Duodenal mucosa (tissue), 2 donors: Measurements from ENCODE around the gene ZNF396.
A peak's percentile ranks its signal among the peaks of the same experiment; 100 is the strongest.

ENCODE experiments used
- H3K27ac ChIP-seq: one replicate; pipeline ENCODE4 v1.7.0; 2013; ENCODE audit warnings: low read depth, low read length
- H3K27me3 ChIP-seq, 2 donors: one replicate each; pipeline ENCODE4 v1.7.0; 2013; ENCODE audit warnings: low read length in 2 of 2, control low read depth in 1 of 2; ENCODE audit not compliant: insufficient read depth in 2 of 2, control insufficient read depth in 1 of 2
- H3K36me3 ChIP-seq, 2 donors: one replicate each; pipeline ENCODE4 v1.7.0; 2013; ENCODE audit warnings: low read length in 2 of 2, control low read depth in 1 of 2; ENCODE audit not compliant: insufficient read depth in 2 of 2, control insufficient read depth in 1 of 2
- H3K4me1 ChIP-seq, 2 donors: one replicate each; pipeline ENCODE4 v1.7.0; 2013; ENCODE audit warnings: low read length in 2 of 2, control low read depth in 1 of 2; ENCODE audit not compliant: insufficient read depth in 2 of 2, control insufficient read depth in 1 of 2
- H3K4me3 ChIP-seq, 2 donors: one replicate each; pipeline ENCODE4 v1.7.0; 2013; ENCODE audit warnings: low read length in 2 of 2, low read depth in 1 of 2
- H3K9ac ChIP-seq, 2 donors: one replicate each; pipeline ENCODE4 v1.7.0; 2013; ENCODE audit warnings: low read length in 2 of 2, low read depth in 1 of 2
- H3K9me3 ChIP-seq, 2 donors: one replicate each; pipeline ENCODE4 v1.7.0; 2013; ENCODE audit warnings: low read length in 2 of 2, control low read depth in 1 of 2; ENCODE audit not compliant: control insufficient read depth in 1 of 2

The ZNF396 gene

DNA sequence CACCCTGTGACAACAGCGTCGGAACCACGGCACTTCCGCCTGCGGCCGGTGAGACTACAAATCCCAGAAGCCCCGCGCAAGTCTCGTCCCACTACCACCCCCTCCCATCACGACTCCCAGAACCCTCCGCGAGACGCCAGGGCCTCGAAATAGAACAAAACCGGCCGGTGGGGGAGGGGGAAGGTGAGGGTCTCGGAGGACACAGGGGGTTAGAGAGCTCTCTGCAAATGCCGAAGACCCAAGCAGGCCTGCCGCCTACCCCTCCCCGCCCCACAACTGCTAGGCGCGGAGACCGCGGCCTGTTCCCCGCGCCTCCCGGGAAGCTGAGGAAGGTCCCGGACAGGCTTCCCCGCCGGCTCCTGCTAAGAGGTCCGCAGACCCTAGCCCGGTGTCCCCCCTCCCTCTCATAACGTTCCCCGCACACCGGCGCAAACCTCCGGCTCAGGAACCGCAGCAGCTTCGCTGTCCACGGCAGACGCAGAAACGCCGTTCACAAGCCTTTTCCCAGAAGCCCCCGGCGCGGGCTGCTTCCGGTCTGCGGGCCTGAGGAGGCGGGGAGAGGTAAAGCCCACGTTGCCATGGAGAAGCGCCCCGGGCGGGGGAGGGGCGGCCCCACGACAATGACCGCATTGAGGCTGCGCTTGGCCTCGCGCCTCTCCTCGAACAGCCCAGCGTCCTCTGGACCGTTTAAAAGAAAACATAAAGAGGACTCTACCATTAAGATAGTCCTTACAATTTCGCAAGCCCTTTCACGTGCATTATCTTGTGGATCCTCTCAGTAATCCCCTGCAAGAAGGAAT lies 33.0 kb downstream of the ZNF396 start, which contains the start of gene ZNF24:
Gene ZNF24, minus strand, starts transcription at position 485 of the 800 bp plus-strand sequence. CDS start 3,770 bp downstream, outside the sequence.
- H3K9ac ChIP-seq: peak within 1 kb of the TSS; percentile 94 to 96
- peaks cover 12 to 15% of the 10 kb centered on the region in 2 donors for H3K36me3 ChIP-seq
- H3K27ac ChIP-seq: peak within 1 kb of the TSS; percentile 96
- H3K4me1 ChIP-seq: peaks cover 8 to 18% of the 10 kb centered on the region in 2 donors
- no peaks in the 10 kb centered on the region for H3K9me3 ChIP-seq
- H3K27me3 ChIP-seq: no peaks in the 10 kb centered on the region
- H3K4me3 ChIP-seq: peak within 1 kb of the TSS; percentile 90 to 93

DNA sequence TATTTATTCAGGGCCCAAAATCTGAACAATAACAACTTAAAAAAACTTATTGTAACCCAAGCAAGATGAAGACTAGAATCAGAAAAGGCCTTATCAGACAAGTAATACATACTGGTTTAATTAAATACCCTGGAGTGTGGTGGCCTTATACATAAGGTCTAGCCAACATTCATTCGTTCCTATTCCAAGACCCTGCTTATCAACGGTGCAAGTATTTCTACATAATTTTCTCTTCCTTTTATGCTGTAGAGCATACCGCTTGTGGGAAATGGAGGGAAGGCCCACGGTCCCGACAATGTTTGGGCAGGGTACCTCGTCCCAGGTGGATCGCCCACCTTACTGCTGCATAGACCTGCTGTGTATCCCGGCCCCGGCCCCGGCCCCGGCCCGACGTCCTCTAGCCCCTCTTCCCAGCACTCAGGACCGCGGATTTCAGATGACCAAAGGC lies 33.6 kb downstream of the ZNF396 start:
- Histone ChIP-seq H3K9me3 (no peaks in the 10 kb centered on the region), H3K4me1 (peaks cover 8 to 18% of the 10 kb centered on the region in 2 donors), H3K9ac (peak overlapping the region; percentile 94 to 96), H3K27me3 (no peaks in the 10 kb centered on the region), H3K36me3 (peaks cover 17 to 21% of the 10 kb centered on the region in 2 donors), H3K4me3 (peak overlapping the region; percentile 90 to 93), H3K27ac (peak overlapping the region; percentile 96)

DNA sequence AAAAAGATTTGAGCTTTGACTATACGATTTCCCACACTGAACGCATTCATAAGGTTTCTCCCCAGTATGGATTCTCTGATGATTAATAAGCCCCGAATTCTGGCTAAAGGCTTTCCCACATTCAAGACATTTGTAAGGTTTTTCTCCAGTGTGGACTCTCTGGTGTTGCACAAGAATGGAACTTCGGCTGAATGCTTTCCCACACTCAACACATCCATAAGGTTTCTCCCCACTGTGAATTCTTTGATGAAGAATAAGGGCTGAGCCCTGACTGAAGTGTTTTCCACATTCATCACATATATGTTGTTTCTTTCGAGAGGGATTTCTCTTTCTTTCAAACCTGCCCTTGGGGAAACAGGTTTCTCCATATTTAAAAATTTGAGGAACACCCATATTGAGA lies 39.9 kb downstream of the ZNF396 start:
- Histone ChIP-seq H3K27me3 (no peaks in the 10 kb centered on the region), H3K27ac (no peak overlapping the region), H3K9me3 (no peaks in the 10 kb centered on the region), H3K9ac (no peak overlapping the region), H3K4me3 (no peak overlapping the region), H3K36me3 (peaks cover 37 to 74% of the 10 kb centered on the region in 2 donors), H3K4me1 (peaks cover 0 to 3% of the 10 kb centered on the region in 2 donors)

DNA sequence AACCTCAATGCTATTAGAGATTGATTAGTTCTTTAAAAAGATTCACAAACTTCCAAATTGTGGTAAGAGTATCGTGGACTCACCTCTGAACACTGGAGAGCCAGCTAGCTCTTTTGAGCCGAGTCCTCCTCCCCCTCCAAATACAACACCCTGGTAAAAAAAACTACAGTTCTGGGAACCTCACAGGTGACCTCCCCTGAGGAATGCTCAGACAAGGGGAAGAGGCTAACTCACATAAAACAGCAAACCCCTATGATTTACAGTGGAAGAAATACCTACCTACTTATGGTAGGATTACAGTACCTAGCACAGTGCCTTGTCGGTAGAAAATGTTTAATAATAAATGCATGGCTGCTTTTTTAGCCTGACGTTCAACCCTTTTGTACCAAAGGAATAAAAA lies 41.3 kb downstream of the ZNF396 start:
- H3K27me3 ChIP-seq: no peaks in the 10 kb centered on the region
- H3K9ac ChIP-seq: no peak overlapping the region
- H3K9me3 ChIP-seq: no peaks in the 10 kb centered on the region
- H3K4me1 ChIP-seq: peaks cover 0 to 3% of the 10 kb centered on the region in 2 donors
- peaks cover 41 to 84% of the 10 kb centered on the region in 2 donors for H3K36me3 ChIP-seq
- no peak overlapping the region for H3K4me3 ChIP-seq
- no peak overlapping the region for H3K27ac ChIP-seq

DNA sequence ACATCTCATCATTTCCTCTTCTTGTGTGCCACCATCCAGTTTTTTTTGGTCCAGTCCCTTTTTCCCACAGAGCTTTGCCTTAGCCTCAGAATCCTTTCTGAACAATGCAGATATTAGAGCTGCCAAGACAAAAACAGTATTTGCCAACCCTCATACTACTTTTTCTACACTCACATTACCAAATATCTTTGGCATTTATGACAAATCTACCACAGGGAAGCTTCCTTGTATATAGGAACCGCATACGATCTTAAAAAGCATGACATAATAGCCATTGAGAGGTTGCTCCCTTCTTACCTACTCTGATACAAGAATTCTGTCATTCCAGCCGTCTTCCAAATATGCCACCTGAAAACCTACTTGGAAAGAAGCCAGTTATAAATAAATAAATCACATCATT lies 42.3 kb downstream of the ZNF396 start:
- Histone ChIP-seq H3K27ac (no peak overlapping the region), H3K36me3 (peaks cover 34 to 76% of the 10 kb centered on the region in 2 donors), H3K9ac (no peak overlapping the region), H3K27me3 (no peaks in the 10 kb centered on the region), H3K4me3 (no peak overlapping the region), H3K9me3 (no peaks in the 10 kb centered on the region), H3K4me1 (no peaks in the 10 kb centered on the region)

DNA sequence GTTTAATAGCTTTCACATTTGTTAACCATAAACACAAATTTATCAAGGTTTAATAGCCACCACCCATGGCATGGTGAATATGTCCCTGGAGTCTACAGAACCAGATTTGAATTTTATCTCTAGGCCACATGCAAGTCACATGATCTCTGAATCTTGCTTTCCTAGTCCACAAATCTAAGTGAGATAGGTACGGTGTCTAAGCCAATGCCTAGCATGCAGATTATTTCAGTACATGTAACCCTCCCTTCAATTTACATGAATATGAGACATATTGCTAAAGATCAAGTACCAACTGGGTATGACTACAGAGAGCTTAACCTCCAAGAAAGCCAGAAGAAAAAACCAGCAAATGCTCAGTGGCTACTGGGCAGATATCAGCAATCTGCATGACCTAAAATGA lies 42.9 kb downstream of the ZNF396 start:
- Histone ChIP-seq H3K4me1 (no peaks in the 10 kb centered on the region), H3K9ac (no peak overlapping the region), H3K27me3 (no peaks in the 10 kb centered on the region), H3K4me3 (no peak overlapping the region), H3K27ac (no peak overlapping the region), H3K9me3 (no peaks in the 10 kb centered on the region), H3K36me3 (peaks cover 29 to 70% of the 10 kb centered on the region in 2 donors)

DNA sequence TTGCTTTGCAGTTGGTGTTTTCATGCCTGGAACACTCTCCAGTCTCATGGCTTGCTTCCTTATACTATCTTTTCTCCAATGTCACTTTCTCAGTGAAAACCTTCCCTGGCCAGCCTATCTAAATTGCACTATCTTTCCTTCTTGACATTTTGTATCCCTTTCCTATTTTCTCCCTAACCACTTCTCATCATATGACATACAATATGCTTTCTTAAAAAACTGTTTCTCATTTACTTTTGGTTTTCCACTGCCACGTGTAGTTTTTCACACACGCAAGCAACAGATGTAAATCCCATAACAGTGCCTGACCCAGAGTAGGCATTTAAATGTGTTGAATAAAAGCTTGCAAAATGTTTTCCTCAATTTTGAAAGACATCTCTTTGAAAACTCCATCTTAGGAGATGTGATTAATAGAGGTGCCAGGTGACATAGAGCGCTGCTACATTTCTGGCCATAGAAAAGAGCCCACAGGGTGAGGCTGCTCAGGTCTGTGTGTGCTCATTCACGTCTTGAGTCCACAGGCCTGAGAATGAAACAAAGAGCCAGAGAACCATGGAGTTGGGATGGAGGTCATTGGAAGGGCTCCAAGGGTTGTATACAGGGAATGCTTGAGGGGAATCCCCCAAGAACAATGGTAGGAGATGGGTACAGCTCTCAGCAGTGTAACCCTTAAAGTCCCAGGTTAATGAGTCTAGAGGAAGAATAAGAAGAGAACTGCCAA lies 45.6 kb downstream of the ZNF396 start:
- no peaks in the 10 kb centered on the region for H3K27me3 ChIP-seq
- H3K4me1 ChIP-seq: no peaks in the 10 kb centered on the region
- H3K36me3 ChIP-seq: peaks cover 18 to 44% of the 10 kb centered on the region in 2 donors

DNA sequence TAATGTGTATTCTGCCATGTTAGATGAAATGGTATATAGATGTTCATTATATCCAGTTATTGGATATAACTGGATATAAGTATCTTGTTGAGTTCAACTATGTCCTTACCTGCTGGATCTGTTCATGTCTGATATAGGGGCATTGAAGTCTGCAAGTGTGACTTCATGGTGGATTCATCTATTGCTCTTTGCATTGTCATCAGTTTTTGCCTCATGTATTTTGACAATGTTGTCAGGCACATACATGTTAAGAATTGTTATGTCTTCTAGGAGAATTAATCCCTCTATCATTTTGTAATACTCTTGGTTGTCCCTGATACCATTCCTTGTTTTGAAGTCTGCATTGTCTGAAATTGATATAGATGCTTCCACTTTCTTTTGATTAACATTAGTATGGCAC lies 48.3 kb downstream of the ZNF396 start:
- no peaks in the 10 kb centered on the region for H3K9me3 ChIP-seq
- H3K9ac ChIP-seq: no peak overlapping the region
- no peaks in the 10 kb centered on the region for H3K27me3 ChIP-seq
- H3K36me3 ChIP-seq: peaks cover 11 to 19% of the 10 kb centered on the region in 2 donors
- no peaks in the 10 kb centered on the region for H3K4me1 ChIP-seq
- no peak overlapping the region for H3K4me3 ChIP-seq
- no peak overlapping the region for H3K27ac ChIP-seq

More for the DNA sequence above, 45.6 kb downstream of the ZNF396 start:
- H3K4me3 ChIP-seq: no peak overlapping the region
- no peak overlapping the region for H3K27ac ChIP-seq
- H3K9ac ChIP-seq: no peak overlapping the region
- no peaks in the 10 kb centered on the region for H3K9me3 ChIP-seq

DNA sequence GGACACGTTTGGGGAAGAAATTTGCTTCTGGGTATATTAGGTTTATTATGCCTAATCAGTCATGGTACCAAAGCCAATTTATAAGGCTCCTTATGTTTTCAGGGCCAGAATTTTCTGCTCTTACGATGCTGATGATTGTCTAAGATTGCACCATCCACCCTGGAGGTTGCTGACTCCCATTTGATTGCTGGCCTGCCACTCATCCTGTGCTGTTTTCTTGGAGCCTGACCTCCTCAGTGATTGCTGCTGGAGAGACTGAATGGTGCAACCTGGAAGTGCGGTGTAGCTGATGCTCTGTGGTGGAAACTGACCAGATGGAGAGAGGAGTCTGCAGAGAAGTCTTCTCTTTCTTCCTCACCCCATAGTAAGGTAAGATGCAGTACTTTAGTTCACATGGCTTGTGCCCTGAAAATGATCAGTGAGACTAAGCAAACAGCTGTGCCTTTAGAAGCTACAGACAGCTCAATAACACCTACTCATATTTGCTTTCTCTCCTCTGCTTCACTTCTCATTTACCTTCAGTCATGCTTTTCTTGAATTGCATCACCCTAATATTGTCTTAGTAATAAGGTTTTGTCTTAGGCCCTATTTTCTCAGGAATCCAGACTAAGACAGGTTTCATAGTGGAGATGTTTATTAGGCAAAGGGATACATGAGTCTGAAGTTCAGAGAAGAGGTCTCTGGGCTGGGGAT lies 50.3 kb downstream of the ZNF396 start:
- H3K27me3 ChIP-seq: no peaks in the 10 kb centered on the region
- H3K36me3 ChIP-seq: peaks cover 2 to 5% of the 10 kb centered on the region in 2 donors
- H3K4me3 ChIP-seq: no peak overlapping the region
- H3K9ac ChIP-seq: no peak overlapping the region
- no peaks in the 10 kb centered on the region for H3K4me1 ChIP-seq
- no peak overlapping the region for H3K27ac ChIP-seq
- no peaks in the 10 kb centered on the region for H3K9me3 ChIP-seq
